Liver (tissue), 3 donors: ENCODE data around the gene SIDT2.

ENCODE experiments used
- ATF3 ChIP-seq: IDR thresholded peaks from 2 replicates; pipeline ENCODE4 v1.6.1; 2016; ENCODE audit warnings: antibody characterized with exemption
- CTCF ChIP-seq: fragments of 150-350 bp; IDR thresholded peaks from 2 replicates; pipeline ENCODE4 v1.5.1; 2017; ENCODE audit warnings: improper control_type of control experiment, low read depth, low read length; ENCODE audit not compliant: missing input control
- EGR1 ChIP-seq, 2 donors: IDR thresholded peaks; 2 replicates each; pipeline ENCODE4 v1.6.1; 2016 to 2018; ENCODE audit warnings: antibody characterized with exemption in 2 of 2, low read depth in 2 of 2
- FOXA1 ChIP-seq: IDR thresholded peaks from 2 replicates; pipeline ENCODE4 v1.6.1; 2016; ENCODE audit warnings: antibody characterized with exemption
- MAX ChIP-seq: IDR thresholded peaks from 2 replicates; pipeline ENCODE4 v1.6.1; 2016; ENCODE audit warnings: antibody characterized with exemption
- RAD21 ChIP-seq, 2 donors: IDR thresholded peaks; 2 replicates each; pipeline ENCODE4 v1.6.1; 2016; ENCODE audit warnings: antibody characterized with exemption in 2 of 2, mild to moderate bottlenecking in 2 of 2
- REST ChIP-seq: IDR thresholded peaks from 2 replicates; pipeline ENCODE4 v1.6.1; 2016; ENCODE audit warnings: antibody characterized with exemption, mild to moderate bottlenecking
- TAF1 ChIP-seq: conservative IDR thresholded peaks from 2 replicates; pipeline ENCODE4 v1.6.1; 2016; ENCODE audit warnings: antibody characterized with exemption, mild to moderate bottlenecking
- YY1 ChIP-seq: IDR thresholded peaks from 2 replicates; pipeline ENCODE4 v1.6.1; 2016; ENCODE audit warnings: antibody characterized with exemption, mild to moderate bottlenecking
- donor health status: healthy.
- donor health status: healthy.

- TF ChIP-seq CTCF (no peak), MAX (no peak), EGR1 (IDR thresholded peaks at IDR 0.05; ENCODE audit: low read depth in 2 of 2) (no peak), TAF1 (no peak), ATF3 (no peak), YY1 (no peak), REST (no peak), FOXA1 (no peak), RAD21 (IDR thresholded peaks at IDR 0.05) (no peak)
Observed at GRCh38 chr11:117195761-117196160, 17.2 kb downstream of the SIDT2 start.
